ENCODE measurements around the gene POU6F2. TPM values are rescaled to one million over a fixed set of nuclear protein-coding genes. Genes with fewer than 3 reads are reported as not detected.

The POU6F2 gene
- total RNA-seq, 2 experiments from 2014 or later: not detected

GRCh38 chr7:39210362-39210761, 232.7 kb downstream of the POU6F2 start:
- no peaks in the 10 kb centered on the region for H3K4me1 Mint-ChIP-seq (ENCODE audit: low read depth)

GRCh38 chr7:39211581-39211980, 233.9 kb downstream of the POU6F2 start:
- intact Hi-C loops (cut with micrococcal nuclease): no loop called here
- Mint-ChIP-seq H3K4me1 (ENCODE audit: low read depth) (no peaks in the 10 kb centered on the region), H3K27ac (no peak overlapping the region), H3K27me3 (no peaks in the 10 kb centered on the region), H3K4me3 (no peak overlapping the region), H3K9me3 (no peaks in the 10 kb centered on the region), H3K36me3 (ENCODE audit: low read depth) (no peaks in the 10 kb centered on the region)
- no peak for TF ChIP-seq CTCF (IDR thresholded peaks at IDR 0.05)
- ChIA-PET CTCF (no interaction called here), POLR2A (no interaction called here)
- ATAC-seq (no peak), DNase-seq (no peak)

More at GRCh38 chr7:39210362-39210761, 232.7 kb downstream of the POU6F2 start:
- intact Hi-C loops (cut with micrococcal nuclease): no loop called here
- POLR2A ChIA-PET: no interaction called here
- no peaks in the 10 kb centered on the region for H3K36me3 Mint-ChIP-seq (ENCODE audit: low read depth)
- no peak for ATAC-seq
- CTCF ChIA-PET: no interaction called here
- no peaks in the 10 kb centered on the region for H3K9me3 Mint-ChIP-seq
- no peaks in the 10 kb centered on the region for H3K27me3 Mint-ChIP-seq
- no peak for TF ChIP-seq CTCF (IDR thresholded peaks at IDR 0.05)
- DNase-seq: no peak
- H3K4me3 Mint-ChIP-seq: no peak overlapping the region
- no peak overlapping the region for H3K27ac Mint-ChIP-seq

- no peak overlapping the region for H3K4me3 Mint-ChIP-seq
- CTCF ChIA-PET: interaction anchor here (0.7 kb wide), 1 partner anchor 12 kb away, joined by 3 read pairs; no protein-coding TSS in a partner anchor
- POLR2A ChIA-PET: no interaction called here
- TF ChIP-seq CTCF (IDR thresholded peaks at IDR 0.05): no peak
- no peak for DNase-seq
- H3K27ac Mint-ChIP-seq: no peak overlapping the region
- H3K27me3 Mint-ChIP-seq: no peaks in the 10 kb centered on the region
- H3K9me3 Mint-ChIP-seq: no peaks in the 10 kb centered on the region
- no peaks in the 10 kb centered on the region for H3K4me1 Mint-ChIP-seq (ENCODE audit: low read depth)
- no peak for ATAC-seq
- intact Hi-C loops (cut with micrococcal nuclease): no loop called here
- no peaks in the 10 kb centered on the region for H3K36me3 Mint-ChIP-seq (ENCODE audit: low read depth)
Observed at GRCh38 chr7:39212876-39213275, 235.2 kb downstream of the POU6F2 start.

GRCh38 chr7:39217783-39218182, 240.1 kb downstream of the POU6F2 start:
- TF ChIP-seq CTCF (IDR thresholded peaks at IDR 0.05): no peak
- Mint-ChIP-seq H3K27me3 (no peaks in the 10 kb centered on the region), H3K27ac (no peak overlapping the region), H3K4me3 (no peak overlapping the region), H3K4me1 (ENCODE audit: low read depth) (no peaks in the 10 kb centered on the region), H3K9me3 (no peaks in the 10 kb centered on the region), H3K36me3 (ENCODE audit: low read depth) (no peaks in the 10 kb centered on the region)
- ATAC-seq (no peak), DNase-seq (no peak)
- ChIA-PET CTCF (no interaction called here), POLR2A (no interaction called here)
- intact Hi-C loops (cut with micrococcal nuclease): no loop called here

- ChIA-PET CTCF (no interaction called here), POLR2A (no interaction called here)
- no peak for TF ChIP-seq CTCF (IDR thresholded peaks at IDR 0.05)
- intact Hi-C loops (cut with micrococcal nuclease): no loop called here
- ATAC-seq: no peak
- H3K4me1 Mint-ChIP-seq (ENCODE audit: low read depth): no peaks in the 10 kb centered on the region
- H3K27me3 Mint-ChIP-seq: no peaks in the 10 kb centered on the region
- no peak for DNase-seq
- H3K9me3 Mint-ChIP-seq: no peaks in the 10 kb centered on the region
- no peak overlapping the region for H3K4me3 Mint-ChIP-seq
- H3K36me3 Mint-ChIP-seq (ENCODE audit: low read depth): no peaks in the 10 kb centered on the region
- H3K27ac Mint-ChIP-seq: no peak overlapping the region
Observed at GRCh38 chr7:39219869-39220268, 242.2 kb downstream of the POU6F2 start.
